Activated B cell treated with CpG ODN at 0.5 μM for 24 hours (primary cell): ENCODE measurements around the gene C4B. TPM values are rescaled to one million over a fixed set of nuclear protein-coding genes. Genes with fewer than 3 reads are reported as not detected.
"Not testable (repeated sequence)": the region's sequence is repeated elsewhere in the genome, so short reads cannot be mapped to it uniquely, and the experiment has no call there.

ENCODE experiments used
- ATAC-seq: fragments of 200-7000 bp; cut with Tn5 transposase; one replicate; pipeline ENCODE4 v1.10.0; 2021; ENCODE audit warnings: low read depth, mild to moderate bottlenecking, moderate library complexity
- CTCF ChIA-PET: fragments of 350-600 bp; sonication (Branson Sonifier 250); formaldehyde crosslinking; loops from one replicate; lab custom pipeline; 2021; ENCODE audit warnings: antibody characterized with exemption; lab: Charles Lee
- POLR2A ChIA-PET: fragments of 350-600 bp; sonication (Branson Sonifier 250); formaldehyde crosslinking; loops from one replicate; lab custom pipeline; 2021; ENCODE audit warnings: antibody characterized with exemption; lab: Charles Lee
- DNase-seq: peaks from one replicate; pipeline ENCODE4 v3.0.0; 2022
- H3K27ac Mint-ChIP-seq: one replicate; pipeline ENCODE4 v1.8.0; 2020; ENCODE audit warnings: mixed read lengths
- H3K27me3 Mint-ChIP-seq: one replicate; pipeline ENCODE4 v1.8.0; 2021; ENCODE audit warnings: mixed read lengths
- H3K36me3 Mint-ChIP-seq: one replicate; pipeline ENCODE4 v1.8.0; 2021; ENCODE audit warnings: low read depth, mixed read lengths
- H3K4me1 Mint-ChIP-seq: one replicate; pipeline ENCODE4 v1.8.0; 2021; ENCODE audit warnings: mixed read lengths
- H3K4me3 Mint-ChIP-seq: one replicate; pipeline ENCODE4 v1.8.0; 2020; ENCODE audit warnings: mild to moderate bottlenecking, mixed read lengths
- H3K9me3 Mint-ChIP-seq: one replicate; pipeline ENCODE4 v1.8.0; 2020; ENCODE audit warnings: mixed read lengths
- intact Hi-C: fragments of 100-400 bp; cut with micrococcal nuclease; formaldehyde crosslinking; loops from one replicate; pipeline ENCODE4 v1.15.1; 2024
- total RNA-seq: library from RNA; stranded (reverse); gene quantifications from 2 replicates; pipeline ENCODE4 v1.2.3, GENCODE V29; 2022

C4B gene
- total RNA-seq, 1 donor from 2014 or later, result 5.3 TPM

DNA sequence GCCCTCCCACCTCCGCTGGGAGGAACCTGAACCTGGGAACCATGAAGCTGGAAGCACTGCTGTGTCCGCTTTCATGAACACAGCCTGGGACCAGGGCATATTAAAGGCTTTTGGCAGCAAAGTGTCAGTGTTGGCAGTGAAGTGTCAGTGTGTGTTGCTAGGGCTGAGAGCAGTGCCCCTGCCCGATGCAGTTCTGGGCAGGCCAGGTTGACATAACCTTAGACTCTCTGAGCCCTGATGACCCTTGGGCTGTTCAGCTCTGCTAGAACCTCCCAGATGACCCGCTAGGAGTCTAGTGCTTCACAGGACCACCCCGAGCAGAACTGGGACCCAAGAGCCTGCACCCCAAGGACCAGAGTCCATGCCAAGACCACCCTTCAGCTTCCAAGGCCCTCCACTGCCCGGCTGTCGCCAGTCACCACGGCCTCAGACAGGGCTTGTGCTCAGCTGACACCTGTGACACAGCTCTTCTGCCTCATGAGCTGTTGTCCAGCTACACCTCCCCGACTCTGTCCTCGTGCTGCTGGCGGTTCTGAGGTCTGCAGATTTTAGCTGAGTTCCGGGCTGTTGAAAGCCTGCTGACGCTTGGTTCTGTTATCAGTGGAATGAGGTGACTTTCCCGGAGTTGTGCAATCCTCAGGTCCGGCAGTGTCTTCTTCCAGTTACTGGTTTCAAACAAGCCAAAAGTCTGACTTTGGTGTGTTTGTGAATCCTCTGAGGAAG, 11.9 kb upstream of the C4B start:
- intact Hi-C loops, POLR2A ChIA-PET, H3K9me3 Mint-ChIP-seq, H3K27ac Mint-ChIP-seq, H3K27me3 Mint-ChIP-seq, H3K4me3 Mint-ChIP-seq, H3K4me1 Mint-ChIP-seq, H3K36me3 Mint-ChIP-seq, ATAC-seq, DNase-seq, CTCF ChIA-PET: not testable (repeated sequence)

DNA sequence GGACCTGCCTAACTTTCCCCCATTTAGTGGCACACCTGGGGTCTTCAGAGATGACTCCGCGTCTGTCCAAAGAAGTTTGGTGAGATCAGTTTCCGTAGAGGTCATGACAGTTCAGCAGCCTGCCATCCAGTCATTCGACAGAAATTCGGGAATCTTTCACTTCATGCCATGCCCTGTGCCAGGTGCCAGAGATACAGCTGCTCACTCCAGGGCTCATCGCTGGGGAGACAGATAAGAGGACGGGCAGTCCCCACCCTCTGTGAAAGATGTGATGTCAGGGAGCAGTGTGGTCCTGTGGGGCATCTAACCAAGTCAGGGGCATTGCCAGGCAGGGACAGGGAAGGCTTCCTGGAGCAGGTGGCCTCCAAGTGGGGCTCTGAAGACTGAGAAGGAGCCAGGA, 11.3 kb upstream of the C4B start:
- H3K4me1 Mint-ChIP-seq, ATAC-seq, H3K36me3 Mint-ChIP-seq, POLR2A ChIA-PET, H3K4me3 Mint-ChIP-seq, H3K27ac Mint-ChIP-seq, CTCF ChIA-PET, H3K27me3 Mint-ChIP-seq, H3K9me3 Mint-ChIP-seq, DNase-seq, intact Hi-C loops: not testable (repeated sequence)

DNA sequence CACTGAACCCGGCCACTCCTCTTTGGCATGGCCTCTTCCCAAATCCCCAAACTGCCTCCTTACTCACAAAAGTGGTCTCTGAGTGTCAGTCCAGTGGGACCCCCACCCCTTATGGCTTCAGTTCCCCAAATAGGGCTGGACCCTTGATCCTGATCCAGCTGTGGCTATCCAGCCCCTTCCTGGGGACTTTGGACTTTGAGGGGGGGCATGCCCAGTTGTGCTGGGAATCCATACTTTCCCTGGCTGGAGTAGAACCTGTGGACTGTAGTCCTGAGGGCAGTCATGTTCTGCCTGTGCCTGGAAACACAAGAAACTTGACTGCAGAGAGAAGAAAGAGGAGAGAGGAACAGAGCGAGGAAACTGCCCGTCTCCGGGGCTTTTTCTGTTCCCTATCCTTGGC, 10.2 kb upstream of the C4B start:
- H3K27ac Mint-ChIP-seq, POLR2A ChIA-PET, H3K27me3 Mint-ChIP-seq, ATAC-seq, H3K4me1 Mint-ChIP-seq, CTCF ChIA-PET, H3K9me3 Mint-ChIP-seq, H3K36me3 Mint-ChIP-seq, H3K4me3 Mint-ChIP-seq, intact Hi-C loops, DNase-seq: not testable (repeated sequence)

DNA sequence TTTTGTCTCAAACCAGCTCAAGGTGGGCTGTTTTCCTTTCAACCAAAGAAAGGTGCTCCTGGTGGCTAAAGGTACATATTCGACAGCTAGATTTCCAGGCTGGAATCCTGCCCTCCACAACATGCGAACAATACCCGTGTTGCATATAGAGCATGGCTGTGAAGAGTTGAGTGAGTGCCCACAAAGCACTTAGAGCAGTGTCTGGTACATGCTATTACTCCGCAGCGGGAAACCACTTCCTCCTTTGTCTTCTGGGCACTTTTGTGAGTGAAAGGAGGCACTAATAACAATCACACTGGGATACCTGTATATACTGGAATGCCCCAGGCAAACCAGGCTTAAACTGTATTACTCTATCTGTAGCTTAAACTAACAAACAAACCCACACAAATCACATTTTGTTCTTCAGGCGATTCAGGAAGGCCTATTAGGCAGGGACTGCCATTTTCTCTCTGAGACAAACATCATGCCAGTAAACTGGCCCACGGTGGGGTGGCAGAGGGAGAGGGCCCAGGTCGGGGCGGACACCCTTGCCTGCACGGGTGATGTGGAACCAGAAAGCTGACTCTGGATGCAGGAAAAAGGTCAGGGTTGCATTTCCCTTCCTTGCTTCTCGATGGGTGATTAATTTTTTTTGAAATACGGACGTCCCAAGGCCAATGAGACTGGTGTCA, 9.6 kb upstream of the C4B start:
- H3K36me3 Mint-ChIP-seq, H3K4me1 Mint-ChIP-seq, H3K4me3 Mint-ChIP-seq, CTCF ChIA-PET, POLR2A ChIA-PET, DNase-seq, H3K27me3 Mint-ChIP-seq, H3K9me3 Mint-ChIP-seq, intact Hi-C loops, H3K27ac Mint-ChIP-seq: not testable (repeated sequence)
- ATAC-seq, result peak; percentile 64

DNA sequence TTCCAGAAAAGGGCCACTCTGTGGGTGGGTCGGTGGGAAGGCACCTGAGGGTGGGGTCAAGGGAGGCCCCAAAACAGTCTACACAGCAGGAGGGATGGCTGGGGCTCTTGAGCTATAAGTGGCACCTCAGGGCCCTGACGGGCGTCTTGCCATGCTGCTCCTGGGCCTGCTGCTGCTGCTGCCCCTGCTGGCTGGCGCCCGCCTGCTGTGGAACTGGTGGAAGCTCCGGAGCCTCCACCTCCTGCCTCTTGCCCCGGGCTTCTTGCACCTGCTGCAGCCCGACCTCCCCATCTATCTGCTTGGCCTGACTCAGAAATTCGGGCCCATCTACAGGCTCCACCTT, 9.1 kb upstream of the C4B start:
- ATAC-seq, H3K27me3 Mint-ChIP-seq, H3K4me1 Mint-ChIP-seq, CTCF ChIA-PET, H3K27ac Mint-ChIP-seq, H3K36me3 Mint-ChIP-seq, POLR2A ChIA-PET, H3K4me3 Mint-ChIP-seq, H3K9me3 Mint-ChIP-seq, DNase-seq, intact Hi-C loops: not testable (repeated sequence)

DNA sequence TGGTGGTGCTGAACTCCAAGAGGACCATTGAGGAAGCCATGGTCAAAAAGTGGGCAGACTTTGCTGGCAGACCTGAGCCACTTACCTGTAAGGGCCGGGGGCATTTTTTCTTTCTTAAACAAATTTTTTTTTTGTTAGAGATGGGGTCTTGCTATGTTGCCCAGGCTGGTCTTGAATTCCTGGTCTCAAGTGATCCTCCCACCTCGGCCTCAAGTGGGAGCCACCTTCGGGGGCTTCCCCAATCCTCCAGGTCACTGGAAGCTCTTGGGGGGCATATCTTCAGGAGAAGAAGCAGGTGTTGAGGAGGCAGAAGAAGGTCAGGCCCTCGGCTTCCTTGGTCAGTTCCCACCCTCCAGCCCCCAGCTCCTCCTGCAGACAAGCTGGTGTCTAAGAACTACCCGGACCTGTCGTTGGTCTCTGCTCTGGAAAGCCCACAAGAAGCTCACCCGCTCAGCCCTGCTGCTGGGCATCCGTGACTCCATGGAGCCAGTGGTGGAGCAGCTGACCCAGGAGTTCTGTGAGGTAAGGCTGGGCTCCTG, 8.5 kb upstream of the C4B start:
- H3K27me3 Mint-ChIP-seq, intact Hi-C loops, CTCF ChIA-PET, H3K36me3 Mint-ChIP-seq, H3K4me3 Mint-ChIP-seq, H3K27ac Mint-ChIP-seq, ATAC-seq, H3K4me1 Mint-ChIP-seq, H3K9me3 Mint-ChIP-seq: not testable (repeated sequence)
- POLR2A ChIA-PET, result interaction anchor here (0.7 kb wide), 1 partner anchor 50 kb away, joined by 3 read pairs; no protein-coding TSS in a partner anchor
- DNase-seq, result peak; percentile 14

DNA sequence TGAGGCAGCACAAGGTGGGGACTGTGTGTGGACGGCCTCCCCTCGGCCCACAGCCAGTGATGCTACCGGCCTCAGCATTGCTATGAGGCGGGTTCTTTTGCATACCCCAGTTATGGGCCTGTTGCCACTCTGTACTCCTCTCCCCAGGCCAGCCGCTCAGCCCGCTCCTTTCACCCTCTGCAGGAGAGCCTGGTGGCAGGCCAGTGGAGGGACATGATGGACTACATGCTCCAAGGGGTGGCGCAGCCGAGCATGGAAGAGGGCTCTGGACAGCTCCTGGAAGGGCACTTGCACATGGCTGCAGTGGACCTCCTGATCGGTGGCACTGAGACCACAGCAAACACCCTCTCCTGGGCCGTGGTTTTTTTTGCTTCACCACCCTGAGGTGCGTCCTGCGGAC, 7.5 kb upstream of the C4B start:
- ATAC-seq, intact Hi-C loops, H3K27ac Mint-ChIP-seq, H3K36me3 Mint-ChIP-seq, H3K4me1 Mint-ChIP-seq, H3K27me3 Mint-ChIP-seq, CTCF ChIA-PET, H3K4me3 Mint-ChIP-seq, H3K9me3 Mint-ChIP-seq, POLR2A ChIA-PET: not testable (repeated sequence)
- peak; percentile 14 for DNase-seq

DNA sequence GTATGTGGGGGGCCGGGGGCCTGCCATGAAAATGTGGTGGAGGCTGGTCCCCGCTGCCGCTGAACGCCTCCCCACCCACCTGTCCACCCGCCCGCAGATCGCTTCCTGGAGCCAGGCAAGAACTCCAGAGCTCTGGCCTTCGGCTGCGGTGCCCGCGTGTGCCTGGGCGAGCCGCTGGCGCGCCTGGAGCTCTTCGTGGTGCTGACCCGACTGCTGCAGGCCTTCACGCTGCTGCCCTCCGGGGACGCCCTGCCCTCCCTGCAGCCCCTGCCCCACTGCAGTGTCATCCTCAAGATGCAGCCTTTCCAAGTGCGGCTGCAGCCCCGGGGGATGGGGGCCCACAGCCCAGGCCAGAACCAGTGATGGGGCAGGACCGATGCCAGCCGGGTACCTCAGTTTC, 6.6 kb upstream of the C4B start:
- H3K9me3 Mint-ChIP-seq, DNase-seq, H3K27me3 Mint-ChIP-seq, ATAC-seq, H3K4me1 Mint-ChIP-seq, intact Hi-C loops, H3K36me3 Mint-ChIP-seq, CTCF ChIA-PET, H3K4me3 Mint-ChIP-seq, H3K27ac Mint-ChIP-seq, POLR2A ChIA-PET: not testable (repeated sequence)

DNA sequence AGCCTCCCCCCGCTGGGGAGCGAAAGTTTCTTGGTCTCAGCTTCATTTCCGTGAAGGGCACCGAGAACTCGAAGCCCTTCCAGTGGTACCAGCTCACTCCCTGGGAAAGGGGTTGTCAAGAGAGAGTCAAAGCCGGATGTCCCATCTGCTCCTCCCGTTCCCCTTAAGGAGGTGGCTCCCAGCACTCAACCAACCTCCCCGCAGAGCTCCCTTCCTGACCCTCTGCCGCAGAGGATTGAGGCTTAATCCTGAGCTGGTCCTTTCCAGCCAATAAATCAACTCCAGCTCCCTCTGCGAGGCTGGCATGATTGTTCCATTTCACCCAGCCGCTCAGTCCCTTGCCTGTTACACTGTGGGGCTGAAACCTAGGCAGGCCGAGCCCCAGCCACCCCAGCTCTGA, 6.0 kb upstream of the C4B start:
- DNase-seq, result peak; percentile 7
- H3K4me1 Mint-ChIP-seq, ATAC-seq, H3K4me3 Mint-ChIP-seq, H3K36me3 Mint-ChIP-seq, CTCF ChIA-PET, H3K27ac Mint-ChIP-seq, H3K9me3 Mint-ChIP-seq, H3K27me3 Mint-ChIP-seq, POLR2A ChIA-PET, intact Hi-C loops: not testable (repeated sequence)

DNA sequence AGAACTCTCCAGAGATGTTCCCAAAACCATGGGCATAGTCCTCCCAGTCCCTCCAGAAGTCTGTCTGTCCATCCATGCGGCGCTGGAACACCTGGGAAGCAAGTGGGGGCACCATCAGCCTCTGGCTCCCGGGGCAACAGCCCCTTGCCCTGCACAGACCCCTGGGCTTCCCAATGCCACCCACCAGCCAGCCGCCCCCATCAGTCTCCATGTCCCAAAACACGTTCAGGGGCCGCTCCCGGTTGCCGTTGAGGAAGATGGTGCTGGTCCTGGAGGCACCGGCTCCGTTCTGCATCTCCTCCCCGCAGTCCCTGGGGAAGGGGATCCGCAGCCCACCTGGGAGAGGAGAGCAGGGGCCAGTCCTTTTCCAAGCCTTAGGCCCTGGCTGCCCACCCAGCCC, 5.1 kb upstream of the C4B start:
- H3K4me1 Mint-ChIP-seq, CTCF ChIA-PET, H3K4me3 Mint-ChIP-seq, H3K27ac Mint-ChIP-seq, H3K36me3 Mint-ChIP-seq, H3K9me3 Mint-ChIP-seq, H3K27me3 Mint-ChIP-seq, POLR2A ChIA-PET, ATAC-seq, intact Hi-C loops: not testable (repeated sequence)
- peak; percentile 11 for DNase-seq

DNA sequence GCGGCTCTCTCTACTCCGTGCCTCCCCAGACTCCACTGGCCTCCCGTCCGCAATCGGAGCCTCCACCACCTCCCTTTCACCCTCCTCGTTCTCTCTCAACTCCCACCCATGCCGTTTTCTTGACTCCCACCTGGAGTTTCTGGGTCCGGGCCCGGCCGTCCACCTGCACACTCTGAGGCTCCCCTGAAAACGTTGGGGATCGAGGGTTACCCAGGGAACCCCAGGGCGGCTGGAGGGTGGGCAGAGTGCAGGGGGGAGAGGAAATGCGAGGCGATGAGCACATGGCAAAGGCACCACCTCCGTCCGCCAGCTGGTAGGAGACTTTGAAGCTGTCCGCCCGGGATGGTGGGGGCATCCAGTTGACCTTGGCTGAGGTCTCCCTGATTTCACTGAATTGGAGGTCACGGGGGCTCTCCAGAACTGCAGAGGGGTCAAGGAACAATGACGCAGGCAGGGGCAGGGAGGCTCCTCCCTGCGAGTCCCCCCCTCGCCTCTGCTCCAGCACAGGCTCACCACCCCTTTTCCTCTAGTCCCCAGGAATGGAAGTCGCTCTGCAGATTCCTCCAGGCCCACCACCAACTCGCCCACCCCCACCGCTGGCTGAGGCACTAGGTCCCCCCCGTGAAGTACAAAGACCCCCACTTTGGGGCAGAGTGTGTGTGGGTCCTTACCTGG, 3.6 kb upstream of the C4B start:
- ATAC-seq, H3K4me3 Mint-ChIP-seq, H3K4me1 Mint-ChIP-seq, H3K36me3 Mint-ChIP-seq, H3K27me3 Mint-ChIP-seq, H3K9me3 Mint-ChIP-seq, POLR2A ChIA-PET, intact Hi-C loops, H3K27ac Mint-ChIP-seq, CTCF ChIA-PET: not testable (repeated sequence)
- peak; percentile 13 for DNase-seq
